ENCODE measurements around the gene SLC39A5. TPM values are rescaled to one million over a fixed set of nuclear protein-coding genes. Genes with fewer than 3 reads are reported as not detected.

The SLC39A5 gene
- total and polyA plus RNA-seq, 7 donors: 30.0 to 74.0 (median 31.2) TPM; not detected in 4

DNA sequence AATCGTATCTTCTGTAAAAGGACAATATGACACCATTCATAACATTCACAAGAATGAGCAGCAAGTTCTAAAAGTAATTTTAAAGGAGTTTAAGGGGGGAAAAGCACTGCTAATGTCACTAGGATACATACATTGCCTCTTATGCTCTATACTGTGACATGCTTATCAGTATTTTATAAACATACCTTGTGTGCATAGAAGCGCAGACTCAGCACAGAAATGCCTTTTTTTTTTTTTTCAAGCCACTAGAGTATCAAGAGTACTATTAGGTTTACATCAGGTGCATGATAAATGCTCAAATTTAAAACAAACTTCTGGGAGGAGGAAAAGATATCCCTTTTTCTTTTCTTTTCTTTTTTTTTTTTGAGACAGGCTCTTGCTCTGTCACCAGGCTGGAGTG lies 27.0 kb upstream of the SLC39A5 start:
- Histone ChIP-seq H3K4me1 (peaks cover 0 to 5% (median 0%) of the 10 kb centered on the region in 4 donors), H3K27ac (peak overlapping the region in 1 of 4 donors; percentile 36), H3K4me3 (no peak overlapping the region), H3K9me3 (no peaks in the 10 kb centered on the region), H3K36me3 (peaks cover 14 to 34% (median 26%) of the 10 kb centered on the region in 4 donors), H3K27me3 (no peaks in the 10 kb centered on the region)
- intact Hi-C loops (cut with DNase I): no loop called here
- TF ChIP-seq EP300 (IDR thresholded peaks at IDR 0.05) (no peak), CTCF (IDR thresholded peaks at IDR 0.05) (no peak), POLR2AphosphoS5 (IDR thresholded peaks at IDR 0.05) (no peak), POLR2A (IDR thresholded peaks at IDR 0.05) (no peak)
- WGBS, 2 donors: 55 to 78% methylated on average over 2 of the region's 2 CpGs
- no peak for DNase-seq

DNA sequence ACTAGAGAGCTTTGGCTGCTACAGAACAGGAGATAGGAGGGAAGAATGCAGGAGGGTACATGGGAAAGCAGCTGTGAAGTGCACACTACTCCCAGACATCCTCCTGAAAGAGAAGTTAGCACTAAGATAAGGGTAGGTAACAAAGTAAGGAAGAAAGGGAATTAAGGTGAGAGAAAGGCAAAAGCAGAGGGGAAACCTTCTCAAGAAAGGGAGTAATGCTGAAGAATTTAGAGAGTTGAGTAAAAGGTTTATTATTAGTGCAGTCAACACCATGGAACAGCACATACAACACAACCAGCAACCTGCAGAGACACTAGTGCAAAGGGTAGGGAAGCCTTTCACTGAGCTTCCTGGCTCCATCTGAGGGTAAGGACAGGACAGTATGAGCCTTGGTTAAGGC lies 25.6 kb upstream of the SLC39A5 start:
- Histone ChIP-seq H3K27ac (no peak overlapping the region), H3K4me1 (peaks cover 0 to 5% (median 0%) of the 10 kb centered on the region in 4 donors), H3K36me3 (peaks cover 21 to 48% (median 39%) of the 10 kb centered on the region in 4 donors), H3K27me3 (no peaks in the 10 kb centered on the region), H3K9me3 (no peaks in the 10 kb centered on the region), H3K4me3 (no peak overlapping the region)
- intact Hi-C loops (cut with DNase I): no loop called here
- no peak for DNase-seq
- TF ChIP-seq POLR2A (IDR thresholded peaks at IDR 0.05): no peak
- no peak for TF ChIP-seq EP300 (IDR thresholded peaks at IDR 0.05)
- no peak for TF ChIP-seq POLR2AphosphoS5 (IDR thresholded peaks at IDR 0.05)
- no peak for TF ChIP-seq CTCF (IDR thresholded peaks at IDR 0.05)

DNA sequence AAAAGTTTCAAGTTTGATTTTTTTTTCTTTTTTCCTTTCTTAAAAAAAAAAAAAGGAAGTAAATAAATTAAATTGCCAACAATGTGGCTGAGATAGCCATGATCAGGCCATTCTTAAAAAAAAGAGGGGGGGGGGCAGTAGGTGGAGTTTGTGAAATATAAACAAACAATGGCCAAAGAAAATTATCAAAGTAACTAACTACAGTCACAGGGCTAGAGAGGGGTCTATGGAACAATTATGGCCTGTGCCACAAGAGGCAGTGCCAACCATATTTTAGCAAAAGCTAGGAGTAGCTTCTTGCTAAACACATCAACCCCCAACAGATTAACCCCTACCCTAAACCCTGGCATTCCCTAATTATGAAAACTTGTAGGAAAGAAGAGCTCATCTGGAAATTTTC lies 24.4 kb upstream of the SLC39A5 start:
- intact Hi-C loops (cut with DNase I): no loop called here

DNA sequence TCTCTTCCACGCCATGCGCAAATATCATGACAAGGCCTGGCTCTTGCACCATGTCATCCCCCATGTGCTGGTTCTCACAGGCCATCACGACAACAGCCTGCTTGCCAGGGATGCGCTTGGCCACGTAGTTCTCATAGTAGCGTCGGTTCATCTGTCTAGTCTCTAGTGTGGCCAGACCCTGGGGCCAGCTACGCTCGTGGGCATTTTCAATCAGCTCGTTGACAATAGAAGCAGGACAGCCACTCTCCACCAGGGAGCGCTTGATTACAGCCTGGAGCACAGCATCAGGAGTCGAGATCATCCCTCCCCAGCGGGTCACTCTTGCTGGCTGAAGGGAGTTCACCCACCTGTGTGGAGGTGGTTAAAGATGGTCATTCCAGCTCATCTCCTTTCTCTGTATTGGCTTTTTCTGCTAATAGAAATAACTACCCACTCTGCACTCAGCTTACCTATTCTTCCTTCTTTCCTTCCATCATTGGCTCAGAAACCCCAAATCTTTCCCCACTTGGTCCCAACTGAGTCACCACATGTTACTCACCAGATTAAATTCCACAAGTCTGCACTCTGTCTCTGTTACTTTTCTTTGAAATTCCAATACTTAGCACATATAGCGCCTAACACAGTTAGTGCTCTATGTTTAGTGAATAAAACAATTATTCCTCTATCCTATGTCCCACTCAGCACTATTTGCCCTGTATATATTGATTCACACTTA lies 23.2 kb upstream of the SLC39A5 start:
- H3K9me3 ChIP-seq: no peaks in the 10 kb centered on the region
- H3K27me3 ChIP-seq: no peaks in the 10 kb centered on the region
- H3K4me3 ChIP-seq: no peak overlapping the region
- no peak for TF ChIP-seq POLR2AphosphoS5 (IDR thresholded peaks at IDR 0.05)
- peak; percentile 41 to 72 (median 64) for TF ChIP-seq CTCF (IDR thresholded peaks at IDR 0.05)
- 45 to 67% methylated on average over 14 of the region's 14 CpGs for WGBS, 2 donors
- intact Hi-C loops (cut with DNase I): loop anchor here (2.0 kb wide), 1 partner anchor 14 kb away; the partner anchor contains the start of gene RNF41
- peak; percentile 77 for DNase-seq
- H3K27ac ChIP-seq: peak overlapping the region; percentile 12 to 51 (median 36)
- peaks cover 0 to 5% (median 0%) of the 10 kb centered on the region in 4 donors for H3K4me1 ChIP-seq
- H3K36me3 ChIP-seq: peaks cover 41 to 71% (median 61%) of the 10 kb centered on the region in 4 donors

More for the DNA sequence above, 24.4 kb upstream of the SLC39A5 start:
- TF ChIP-seq EP300 (IDR thresholded peaks at IDR 0.05) (no peak), POLR2A (IDR thresholded peaks at IDR 0.05) (no peak), POLR2AphosphoS5 (IDR thresholded peaks at IDR 0.05) (no peak), CTCF (IDR thresholded peaks at IDR 0.05) (no peak)
- no peak for DNase-seq
- H3K4me3 ChIP-seq: no peak overlapping the region
- peaks cover 29 to 60% (median 50%) of the 10 kb centered on the region in 4 donors for H3K36me3 ChIP-seq
- H3K4me1 ChIP-seq: peaks cover 0 to 5% (median 0%) of the 10 kb centered on the region in 4 donors
- no peaks in the 10 kb centered on the region for H3K27me3 ChIP-seq
- peak overlapping the region in 1 of 4 donors; percentile 51 for H3K27ac ChIP-seq
- no peaks in the 10 kb centered on the region for H3K9me3 ChIP-seq
